ENCODE results near the gene SPIRE1. TPM values are rescaled to one million over a fixed set of nuclear protein-coding genes. Genes with fewer than 3 reads are reported as not detected.

SPIRE1 gene
- total and polyA plus RNA-seq, 2 of the 4 experiments (the other 2 are of a cell fraction) = 11.6 to 31.4 TPM

DNA sequence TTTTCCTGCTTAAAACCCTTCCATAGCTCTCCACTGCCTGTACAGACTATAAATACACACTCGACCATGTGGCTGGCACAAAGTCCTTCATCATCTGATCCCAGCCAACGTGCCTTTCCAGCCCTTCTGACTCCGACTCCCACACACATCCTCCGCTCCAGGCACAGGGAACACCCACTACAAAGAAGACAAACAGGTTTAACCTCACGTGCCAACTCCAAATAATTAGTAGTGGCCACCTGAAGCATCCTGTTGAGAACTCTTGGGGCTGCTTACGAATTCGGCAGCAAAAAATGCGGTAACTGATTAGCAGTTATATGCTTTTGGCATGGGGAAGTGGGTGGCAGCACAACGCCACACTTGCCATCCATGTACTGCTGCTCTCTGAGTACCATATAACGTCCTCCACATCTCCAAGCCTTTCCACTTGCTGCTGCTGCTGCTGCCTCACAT lies 12.1 kb downstream of the SPIRE1 start:
- Histone ChIP-seq H3K27ac (ENCODE audit: insufficient read depth, low read length) (no peak overlapping the region), H3K9me1 (ENCODE audit: insufficient read depth, low read length) (peaks cover 13% of the 10 kb centered on the region), H3K14ac (replicated peaks; ENCODE audit: low read depth, low read length) (peak overlapping the region; percentile 12; the same call in 1 of the 2 replicates), H4K5ac (ENCODE audit: low read depth, low read length) (no peak overlapping the region), H3K79me1 (ENCODE audit: low read depth in 1 of 2, low read length in 2 of 2) (peaks cover 20 to 73% of the 10 kb centered on the region in 2 experiments), H3K4ac (ENCODE audit: low read depth, low read length) (peak overlapping the region; percentile 2), H4K8ac (ENCODE audit: low read depth in 2 of 2, low read length in 2 of 2) (peak overlapping the region in 1 of 2 experiments; percentile 55; a peak in 2 of 4 replicates), H3K9ac (ENCODE audit: low read depth, low read length) (no peak overlapping the region), H2BK120ac (ENCODE audit: low read depth, low read length) (no peak overlapping the region), H2AK5ac (ENCODE audit: low read depth, low read length) (peak overlapping the region; percentile 87), H4K20me1 (ENCODE audit: insufficient read depth, low read length) (peaks cover 24% of the 10 kb centered on the region; the same call in 1 of the 2 replicates), H4K91ac (ENCODE audit: insufficient read depth, low read depth, low read length) (no peak overlapping the region), H3K36me3 (ENCODE audit: control insufficient read depth, insufficient read depth, low read length) (no peaks in the 10 kb centered on the region; the same call in 1 of the 2 replicates), H3K18ac (ENCODE audit: low read depth, low read length) (no peak overlapping the region), H3K4me3 (ENCODE audit: insufficient read depth, low read depth, low read length) (no peak overlapping the region), H3K23ac (ENCODE audit: low read depth, low read length) (no peak overlapping the region), H3K4me1 (ENCODE audit: control insufficient read depth, insufficient read depth, low read length) (peaks cover 13% of the 10 kb centered on the region), H2BK20ac (ENCODE audit: low read depth, low read length) (no peak overlapping the region), H2BK15ac (ENCODE audit: low read depth, low read length) (no peak overlapping the region; the same call in 2 of the 3 replicates), H2AK9ac (replicated peaks; ENCODE audit: low read depth, low read length, poor library complexity) (peak overlapping the region; percentile 80), H2AFZ (replicated peaks; ENCODE audit: low read length, poor library complexity) (no peak overlapping the region), H3K27me3 (ENCODE audit: control insufficient read depth, insufficient read depth, low read length) (no peaks in the 10 kb centered on the region), H3K4me2 (ENCODE audit: low read depth, low read length) (no peak overlapping the region), H2BK5ac (ENCODE audit: low read depth, low read length, poor library complexity, severe bottlenecking) (no peak overlapping the region), H3K56ac (ENCODE audit: extremely low read depth, insufficient read depth, low read length) (no peak overlapping the region), H3K9me3 (ENCODE audit: control insufficient read depth, insufficient read depth, low read length) (no peaks in the 10 kb centered on the region)
- 82% methylated on average over 2 of the region's 10 CpGs; no CpG with 5 or more reads in 1 of the 2 experiments for WGBS, 2 experiments (ENCODE audit: extremely low coverage in 2 of 2, insufficient read length in 1 of 2)
- DNase-seq (peak; percentile 52), ATAC-seq (ENCODE audit: low read depth) (peak; percentile 38)
- POLR2A ChIA-PET (ENCODE audit: unreplicated experiment) = no interaction called here
- in situ Hi-C loops (cut with MboI; ENCODE audit: low sequenced_read_pairs) = no loop called here
- CTCF ChIA-PET = no interaction called here
- no TSS peak for BruUV-seq (replicated peaks)
- TF ChIP-seq MXI1 (IDR thresholded peaks at IDR 0.05; ENCODE audit: borderline replicate concordance, low read depth, low read length) = 0 out of 2 replicates have a peak, but pooled peaks have one; percentile 24
- TF ChIP-seq, protein P1, sequence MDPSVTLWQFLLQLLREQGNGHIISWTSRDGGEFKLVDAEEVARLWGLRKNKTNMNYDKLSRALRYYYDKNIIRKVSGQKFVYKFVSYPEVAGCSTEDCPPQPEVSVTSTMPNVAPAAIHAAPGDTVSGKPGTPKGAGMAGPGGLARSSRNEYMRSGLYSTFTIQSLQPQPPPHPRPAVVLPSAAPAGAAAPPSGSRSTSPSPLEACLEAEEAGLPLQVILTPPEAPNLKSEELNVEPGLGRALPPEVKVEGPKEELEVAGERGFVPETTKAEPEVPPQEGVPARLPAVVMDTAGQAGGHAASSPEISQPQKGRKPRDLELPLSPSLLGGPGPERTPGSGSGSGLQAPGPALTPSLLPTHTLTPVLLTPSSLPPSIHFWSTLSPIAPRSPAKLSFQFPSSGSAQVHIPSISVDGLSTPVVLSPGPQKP (IDR thresholded peaks at IDR 0.05; ENCODE audit: borderline replicate concordance, low read depth, low read length) = no peak
- dilution Hi-C loops (cut with HindIII; ENCODE audit: low sequenced_read_pairs, unreplicated experiment) = no loop called here
- intact Hi-C loops (cut with micrococcal nuclease) = no loop called here

Data from IMR-90 (cell line).